GM12801 (cell line): Measurements from ENCODE around the gene BCR.

Experiments
- CTCF ChIP-seq: IDR thresholded peaks from one replicate; pipeline ENCODE4 v1.5.1; 2011; ENCODE audit warnings: control low read depth; ENCODE audit not compliant: insufficient read length; ENCODE audit errors: extremely low read depth

The BCR gene

GRCh38 chr22:23204125-23204488, 23.8 kb downstream of the BCR start:
- TF ChIP-seq CTCF = no peak

GRCh38 chr22:23204541-23205157, 24.3 kb downstream of the BCR start:
- no peak for TF ChIP-seq CTCF

GRCh38 chr22:23205339-23206049, 25.2 kb downstream of the BCR start:
- no peak for TF ChIP-seq CTCF

GRCh38 chr22:23206915-23207314, 26.6 kb downstream of the BCR start:
- no peak for TF ChIP-seq CTCF

- no peak for TF ChIP-seq CTCF
These were observed 27.6 kb downstream of the BCR start for GRCh38 chr22:23207729-23208393.

- no peak for TF ChIP-seq CTCF
These were observed 30.3 kb downstream of the BCR start for GRCh38 chr22:23210428-23211170.

GRCh38 chr22:23211622-23212021, 31.3 kb downstream of the BCR start:
- TF ChIP-seq CTCF = no peak
